AG04450 (cell line): ENCODE data around the gene FALEC. TPM values are rescaled to one million over a fixed set of nuclear protein-coding genes. Genes with fewer than 3 reads are reported as not detected.

Source experiments
- CTCF ChIA-PET: fragments of 300-600, 350-600 bp; formaldehyde crosslinking; extraction: SDS; loops from one replicate; lab custom pipeline; 2022; ENCODE audit warnings: antibody characterized with exemption, inconsistent platforms; lab: Charles Lee
- POLR2A ChIA-PET: fragments of 350-600 bp; formaldehyde crosslinking; extraction: SDS; loops from one replicate; lab custom pipeline; 2021; ENCODE audit warnings: antibody characterized with exemption, inconsistent platforms; lab: Yijun Ruan, JAX
- DNase-seq: peaks from one replicate; pipeline ENCODE4 v3.0.0-alpha.2; 2011; ENCODE audit warnings: low read depth, low spot score
- H3K27ac ChIP-seq: one replicate; pipeline ENCODE4 v1.5.1; 2012; ENCODE audit warnings: low read depth, low read length, control low read depth
- H3K27me3 ChIP-seq: one replicate; pipeline ENCODE4 v1.6.0; 2012; ENCODE audit warnings: low read length; ENCODE audit not compliant: control insufficient read depth, insufficient read depth
- H3K4me3 ChIP-seq: 2 replicates; pipeline ENCODE4 v1.5.1; 2011; ENCODE audit warnings: mild to moderate bottlenecking, low read depth, low read length, control low read depth
- H3K9me3 ChIP-seq: 2 replicates; pipeline ENCODE4 v1.5.1; 2012; ENCODE audit warnings: low read length; ENCODE audit not compliant: control insufficient read depth, insufficient read depth
- polyA minus RNA-seq: library from RNA; depleted of rRNA, polyadenylated mRNA; stranded (reverse); fragments of >200 nt; gene quantifications from 2 replicates; pipeline ENCODE4 v1.2.3, GENCODE V29; 2011; rRNA and poly(A)+ RNA removed
- polyA plus RNA-seq: library from polyadenylated mRNA; depleted of rRNA; stranded (reverse); fragments of >200 nt; gene quantifications from 2 replicates; pipeline ENCODE4 v1.2.3, GENCODE V29; 2011; rRNA removed
- TF ChIP-seq, protein P1 (sequence below): IDR thresholded peaks from 2 replicates; pipeline ENCODE4 v1.5.1; 2011; ENCODE audit warnings: low read depth, low read length, control low read depth, inconsistent platforms

FALEC gene
- polyA plus RNA-seq (not detected in 2 replicates), polyA minus RNA-seq (not detected in 2 replicates)

- ChIA-PET POLR2A (interaction anchor here (0.5 to 2.1 kb wide), 11 partner anchors 8 to 64 kb away, joined by 3 to 12 read pairs (median 5); partner anchors contain the start of genes ECM1, MCL1 and TARS2), CTCF (interaction anchor here (0.7 to 3.4 kb wide), 5 partner anchors 17 to 297 kb away, joined by 3 to 26 read pairs (median 5); no protein-coding TSS in a partner anchor)
- DNase-seq, result peak; percentile 89
- H3K9me3 ChIP-seq, result no peaks in the 10 kb centered on the region
- peak within 1 kb of the TSS; percentile 47 for H3K27ac ChIP-seq
- no peaks in the 10 kb centered on the region for H3K27me3 ChIP-seq
- TF ChIP-seq, protein P1, sequence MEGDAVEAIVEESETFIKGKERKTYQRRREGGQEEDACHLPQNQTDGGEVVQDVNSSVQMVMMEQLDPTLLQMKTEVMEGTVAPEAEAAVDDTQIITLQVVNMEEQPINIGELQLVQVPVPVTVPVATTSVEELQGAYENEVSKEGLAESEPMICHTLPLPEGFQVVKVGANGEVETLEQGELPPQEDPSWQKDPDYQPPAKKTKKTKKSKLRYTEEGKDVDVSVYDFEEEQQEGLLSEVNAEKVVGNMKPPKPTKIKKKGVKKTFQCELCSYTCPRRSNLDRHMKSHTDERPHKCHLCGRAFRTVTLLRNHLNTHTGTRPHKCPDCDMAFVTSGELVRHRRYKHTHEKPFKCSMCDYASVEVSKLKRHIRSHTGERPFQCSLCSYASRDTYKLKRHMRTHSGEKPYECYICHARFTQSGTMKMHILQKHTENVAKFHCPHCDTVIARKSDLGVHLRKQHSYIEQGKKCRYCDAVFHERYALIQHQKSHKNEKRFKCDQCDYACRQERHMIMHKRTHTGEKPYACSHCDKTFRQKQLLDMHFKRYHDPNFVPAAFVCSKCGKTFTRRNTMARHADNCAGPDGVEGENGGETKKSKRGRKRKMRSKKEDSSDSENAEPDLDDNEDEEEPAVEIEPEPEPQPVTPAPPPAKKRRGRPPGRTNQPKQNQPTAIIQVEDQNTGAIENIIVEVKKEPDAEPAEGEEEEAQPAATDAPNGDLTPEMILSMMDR, result no peak
- H3K4me3 ChIP-seq, result peak within 1 kb of the TSS; percentile 66
Measured at GRCh38 chr1:150515328-150516049, at the start of gene FALEC. FALEC (plus strand) TSS chr1:150515752.

- Histone ChIP-seq H3K9me3 (no peaks in the 10 kb centered on the region), H3K27ac (no peak overlapping the region), H3K4me3 (no peak overlapping the region), H3K27me3 (no peaks in the 10 kb centered on the region)
- TF ChIP-seq, protein P1, result no peak
- no peak for DNase-seq
- ChIA-PET POLR2A (no interaction called here), CTCF (no interaction called here)
Measured at GRCh38 chr1:150466964-150467363, 48.6 kb upstream of the FALEC start.

DNA sequence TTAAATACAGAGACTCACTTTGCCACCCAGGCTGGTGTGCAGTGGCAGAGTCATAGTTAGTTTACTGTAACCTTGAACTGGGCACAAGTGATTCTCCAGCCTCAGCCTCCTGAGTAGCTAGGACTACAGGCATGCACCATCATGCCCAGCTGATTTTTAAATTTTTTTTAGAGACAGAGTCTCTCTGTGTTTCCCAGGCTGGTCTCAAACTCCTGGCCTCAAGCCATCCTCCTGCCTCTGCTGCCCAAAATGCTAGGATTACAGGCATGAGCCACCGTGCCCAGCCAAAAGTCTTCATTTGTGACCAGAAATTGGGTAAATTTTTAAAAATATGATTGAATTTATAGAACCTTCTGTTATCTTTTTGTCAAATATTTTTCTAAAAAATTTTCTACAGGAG is 46.3 kb upstream of the FALEC start:
- TF ChIP-seq, protein P1, result no peak
- POLR2A ChIA-PET, result no interaction called here
- Histone ChIP-seq H3K4me3 (no peak overlapping the region), H3K9me3 (no peaks in the 10 kb centered on the region), H3K27me3 (no peaks in the 10 kb centered on the region), H3K27ac (no peak overlapping the region)
- DNase-seq, result no peak
- CTCF ChIA-PET, result interaction anchor here (1.4 kb wide), 1 partner anchor 91 kb away, joined by 3 read pairs; no protein-coding TSS in a partner anchor

DNA sequence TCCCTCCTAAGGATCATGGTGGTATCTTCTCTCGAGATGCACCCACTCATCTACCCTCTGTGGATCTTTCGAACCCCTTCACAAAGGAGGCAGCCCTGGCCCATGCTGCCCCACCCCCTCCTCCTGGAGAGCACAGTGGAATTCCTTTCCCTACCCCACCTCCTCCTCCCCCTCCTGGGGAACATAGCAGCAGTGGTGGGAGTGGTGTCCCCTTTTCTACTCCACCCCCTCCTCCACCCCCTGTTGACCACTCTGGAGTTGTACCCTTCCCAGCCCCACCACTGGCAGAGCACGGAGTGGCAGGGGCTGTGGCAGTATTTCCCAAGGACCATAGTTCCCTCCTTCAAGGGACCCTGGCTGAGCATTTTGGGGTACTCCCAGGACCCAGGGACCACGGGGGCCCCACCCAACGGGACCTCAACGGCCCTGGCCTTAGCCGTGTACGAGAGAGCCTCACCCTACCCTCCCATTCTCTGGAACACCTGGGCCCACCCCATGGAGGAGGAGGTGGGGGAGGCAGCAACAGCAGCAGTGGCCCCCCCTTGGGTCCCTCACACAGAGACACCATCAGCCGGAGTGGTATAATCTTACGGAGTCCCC is 42.9 kb upstream of the FALEC start:
- POLR2A ChIA-PET, result no interaction called here

More for the DNA sequence above, 42.9 kb upstream of the FALEC start:
- CTCF ChIA-PET, result no interaction called here
- H3K27me3 ChIP-seq, result no peaks in the 10 kb centered on the region
- TF ChIP-seq, protein P1, result no peak
- no peaks in the 10 kb centered on the region for H3K9me3 ChIP-seq
- H3K27ac ChIP-seq, result no peak overlapping the region
- no peak for DNase-seq
- no peak overlapping the region for H3K4me3 ChIP-seq
